HEK293T (cell line): ENCODE data around the gene PHOX2A.

Experiments used
- BHLHE40 ChIP-seq: fragments of 450-650 bp; IDR thresholded peaks from 2 replicates; pipeline ENCODE4 v1.6.1; 2016; ENCODE audit warnings: mild to moderate bottlenecking, moderate library complexity, borderline replicate concordance
- PKNOX1 ChIP-seq: fragments of 450-650 bp; IDR thresholded peaks from 2 replicates; pipeline ENCODE4 v1.6.1; 2016
- TARDBP ChIP-seq: fragments of 450-650 bp; IDR thresholded peaks from 2 replicates; pipeline ENCODE4 v1.6.1; 2016

GRCh38 chr11:72202571-72202970, 41.4 kb downstream of the PHOX2A start:
- no peak for TF ChIP-seq PKNOX1
- no peak for TF ChIP-seq TARDBP
- no peak for TF ChIP-seq BHLHE40
